Body of pancreas (tissue), 4 donors: Measurements from ENCODE around the gene MYL4.

ENCODE experiments used
- CTCF ChIP-seq, 7 experiments: fragments of 450-650 bp in 4 of 7; fragments of 200-600 bp in 3 of 7; sonication (generic) in 3 of 7; IDR thresholded peaks; one replicate each; pipeline ENCODE4 v1.5.1; 2016 to 2019; ENCODE audit warnings: antibody characterized with exemption in 7 of 7
- POLR2A ChIP-seq, 3 donors: fragments of 450-650 bp; IDR thresholded peaks; one replicate each; pipeline ENCODE4 v1.6.1; 2016; ENCODE audit warnings: antibody characterized with exemption in 3 of 3, mild to moderate bottlenecking in 2 of 3

GRCh38 chr17:47223460-47223859 lies 14.3 kb downstream of the MYL4 start:
- TF ChIP-seq CTCF (IDR thresholded peaks at IDR 0.05) (no peak), POLR2A (IDR thresholded peaks at IDR 0.05) (no peak)
